ENCODE data around the gene MBD5. TPM values are rescaled to one million over a fixed set of nuclear protein-coding genes. Genes with fewer than 3 reads are reported as not detected.

The MBD5 gene
- total and polyA plus RNA-seq, 4 donors, result 2.0 to 15.9 (median 9.5) TPM

GRCh38 chr2:148517822-148518221 is 496.9 kb downstream of the MBD5 start:
- Histone ChIP-seq H3K27ac (ENCODE audit: low read depth in 1 of 2, low read length in 2 of 2) (no peak overlapping the region), H3K9ac (ENCODE audit: low read depth in 1 of 2, low read length in 2 of 2) (no peak overlapping the region), H3K9me3 (ENCODE audit: control insufficient read depth in 4 of 4, low read length in 3 of 4) (no peaks in the 10 kb centered on the region), H3K4me3 (ENCODE audit: low read depth in 1 of 3, low read length in 3 of 3) (no peak overlapping the region), H3K27me3 (ENCODE audit: control insufficient read depth in 4 of 4, insufficient read depth in 4 of 4, low read length in 3 of 4) (no peaks in the 10 kb centered on the region), H3K36me3 (ENCODE audit: control insufficient read depth in 4 of 4, insufficient read depth in 3 of 4, low read depth in 1 of 4, low read length in 3 of 4) (no peaks in the 10 kb centered on the region), H3K4me1 (ENCODE audit: control insufficient read depth in 4 of 4, insufficient read depth in 4 of 4, low read length in 3 of 4) (no peaks in the 10 kb centered on the region)
- no peak for TF ChIP-seq NR2F2 (IDR thresholded peaks at IDR 0.05)
- no peak for TF ChIP-seq REST (IDR thresholded peaks at IDR 0.05)
- TF ChIP-seq FOXA2 (IDR thresholded peaks at IDR 0.05), result no peak
- no peak for TF ChIP-seq HNF4G (IDR thresholded peaks at IDR 0.05)
- TF ChIP-seq GABPA (IDR thresholded peaks at IDR 0.05 in 1 of 2, conservative IDR thresholded peaks at IDR 0.05 in 1 of 2), result no peak
- no peak for TF ChIP-seq TAF1 (conservative IDR thresholded peaks at IDR 0.05)
- no peak for TF ChIP-seq RXRA (IDR thresholded peaks at IDR 0.05)
- no peak for TF ChIP-seq RAD21 (IDR thresholded peaks at IDR 0.05)
- no peak for TF ChIP-seq FOXA1 (IDR thresholded peaks at IDR 0.05)
- TF ChIP-seq, protein P1, sequence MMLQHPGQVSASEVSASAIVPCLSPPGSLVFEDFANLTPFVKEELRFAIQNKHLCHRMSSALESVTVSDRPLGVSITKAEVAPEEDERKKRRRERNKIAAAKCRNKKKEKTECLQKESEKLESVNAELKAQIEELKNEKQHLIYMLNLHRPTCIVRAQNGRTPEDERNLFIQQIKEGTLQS (IDR thresholded peaks at IDR 0.05), result no peak
- TF ChIP-seq, protein P2, sequence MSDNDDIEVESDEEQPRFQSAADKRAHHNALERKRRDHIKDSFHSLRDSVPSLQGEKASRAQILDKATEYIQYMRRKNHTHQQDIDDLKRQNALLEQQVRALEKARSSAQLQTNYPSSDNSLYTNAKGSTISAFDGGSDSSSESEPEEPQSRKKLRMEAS (IDR thresholded peaks at IDR 0.05), result no peak
- TF ChIP-seq YY1 (IDR thresholded peaks at IDR 0.05), result no peak
- WGBS, result 95% methylated on average over 5 of the region's 5 CpGs
- no peak for DNase-seq (ENCODE audit: low spot score)

GRCh38 chr2:148519013-148519412 is 498.1 kb downstream of the MBD5 start:
- TF ChIP-seq ZBTB33 (IDR thresholded peaks at IDR 0.05) (no peak), REST (IDR thresholded peaks at IDR 0.05) (no peak), EGR1 (IDR thresholded peaks at IDR 0.05; ENCODE audit: low read depth in 2 of 2) (no peak), FOXA2 (IDR thresholded peaks at IDR 0.05) (no peak), FOXA1 (IDR thresholded peaks at IDR 0.05) (no peak), RXRA (IDR thresholded peaks at IDR 0.05) (no peak), HNF4G (IDR thresholded peaks at IDR 0.05) (no peak), HNF4A (conservative IDR thresholded peaks at IDR 0.05) (no peak), YY1 (IDR thresholded peaks at IDR 0.05) (no peak), RAD21 (IDR thresholded peaks at IDR 0.05) (no peak), CTCF (IDR thresholded peaks at IDR 0.05; ENCODE audit: low read depth, low read length, missing input control) (no peak), GABPA (IDR thresholded peaks at IDR 0.05 in 1 of 2, conservative IDR thresholded peaks at IDR 0.05 in 1 of 2) (no peak), JUND (IDR thresholded peaks at IDR 0.05) (no peak), TAF1 (conservative IDR thresholded peaks at IDR 0.05) (no peak), NR2F2 (IDR thresholded peaks at IDR 0.05) (no peak), SP1 (IDR thresholded peaks at IDR 0.05) (no peak)
- TF ChIP-seq, protein P1 (IDR thresholded peaks at IDR 0.05), result no peak
- TF ChIP-seq, protein P2 (IDR thresholded peaks at IDR 0.05), result no peak
- 91% methylated on average over 7 of the region's 7 CpGs for WGBS
- Histone ChIP-seq H3K27ac (ENCODE audit: low read depth in 1 of 2, low read length in 2 of 2) (no peak overlapping the region), H3K27me3 (ENCODE audit: control insufficient read depth in 4 of 4, insufficient read depth in 4 of 4, low read length in 3 of 4) (no peaks in the 10 kb centered on the region), H3K4me3 (ENCODE audit: low read depth in 1 of 3, low read length in 3 of 3) (no peak overlapping the region), H3K9me3 (ENCODE audit: control insufficient read depth in 4 of 4, low read length in 3 of 4) (no peaks in the 10 kb centered on the region), H3K9ac (ENCODE audit: low read depth in 1 of 2, low read length in 2 of 2) (no peak overlapping the region), H3K4me1 (ENCODE audit: control insufficient read depth in 4 of 4, insufficient read depth in 4 of 4, low read length in 3 of 4) (no peaks in the 10 kb centered on the region), H3K36me3 (ENCODE audit: control insufficient read depth in 4 of 4, insufficient read depth in 3 of 4, low read depth in 1 of 4, low read length in 3 of 4) (no peaks in the 10 kb centered on the region)
- DNase-seq (ENCODE audit: low spot score), result no peak

All from liver (tissue), 9 donors.